GM23248 (cell line): Measurements from ENCODE around the gene CCDC127.

Experiments used
- EZH2 ChIP-seq: fragments of 200-600 bp; sonication (generic); IDR thresholded peaks from 2 replicates; pipeline ENCODE4 v1.6.1; 2018; ENCODE audit warnings: antibody characterized with exemption, mild to moderate bottlenecking; ENCODE audit not compliant: insufficient read depth, poor library complexity, severe bottlenecking
- EZH2phosphoT487 ChIP-seq: fragments of 200-600 bp; sonication (generic); IDR thresholded peaks from 2 replicates; pipeline ENCODE4 v1.6.1; 2018; ENCODE audit warnings: antibody characterized with exemption, moderate library complexity, mild to moderate bottlenecking, low read depth; ENCODE audit not compliant: insufficient read depth

GRCh38 chr5:218457-219291 lies 721 bp upstream of the CCDC127 start:
- no peak for TF ChIP-seq EZH2
- no peak for TF ChIP-seq EZH2phosphoT487
